ENCODE results near the gene EMP2. TPM values are rescaled to one million over a fixed set of nuclear protein-coding genes. Genes with fewer than 3 reads are reported as not detected.

The EMP2 gene
- total and polyA plus RNA-seq, 2 donors (not counting 1 experiment from before 2014, with no cell fraction given) = 22.5 to 36.8 TPM

- Histone ChIP-seq H3K9me3 (ENCODE audit: control insufficient read depth, insufficient read depth, low read depth, low read length) (no peaks in the 10 kb centered on the region), H2AFZ (ENCODE audit: low read length) (no peak overlapping the region), H3K9ac (ENCODE audit: insufficient read depth, low read length) (no peak overlapping the region), H3K36me3 (ENCODE audit: control insufficient read depth, insufficient read depth, low read length) (peaks cover 2% of the 10 kb centered on the region), H4K20me1 (ENCODE audit: control insufficient read depth, extremely low read depth, insufficient read depth, low read length) (no peaks in the 10 kb centered on the region), H3K79me2 (ENCODE audit: control insufficient read depth, insufficient read depth, low read length) (no peaks in the 10 kb centered on the region), H3K27me3 (ENCODE audit: control insufficient read depth, insufficient read depth, low read length) (no peaks in the 10 kb centered on the region), H3K4me2 (ENCODE audit: extremely low read depth, insufficient read depth, low read length) (no peak overlapping the region), H3K4me1 (ENCODE audit: control insufficient read depth, extremely low read depth, insufficient read depth, low read length) (no peaks in the 10 kb centered on the region), H3K4me3 (replicated peaks in 1 of 4; ENCODE audit: control extremely low read depth in 1 of 4, insufficient read depth in 1 of 4, low read depth in 3 of 4, low read length in 4 of 4) (no peak overlapping the region), H3K27ac (ENCODE audit: insufficient read depth, low read length) (no peak overlapping the region)
- no peak for DNase-seq (ENCODE audit: low read depth in 2 of 2)
- TF ChIP-seq CTCF (conservative IDR thresholded peaks at IDR 0.05 in 1 of 2, IDR thresholded peaks at IDR 0.05 in 1 of 2; ENCODE audit: low read depth in 1 of 2, low read length in 2 of 2) = no peak
- TF ChIP-seq EZH2 (IDR thresholded peaks at IDR 0.05; ENCODE audit: low read length, missing control alignments) = no peak
These were observed 28.1 kb downstream of the EMP2 start for GRCh38 chr16:10552281-10552680.

GRCh38 chr16:10551881-10552280 is 28.5 kb downstream of the EMP2 start:
- TF ChIP-seq EZH2 (IDR thresholded peaks at IDR 0.05; ENCODE audit: low read length, missing control alignments) = no peak
- TF ChIP-seq CTCF (conservative IDR thresholded peaks at IDR 0.05 in 1 of 2, IDR thresholded peaks at IDR 0.05 in 1 of 2; ENCODE audit: low read depth in 1 of 2, low read length in 2 of 2) = no peak
- H3K4me2 ChIP-seq (ENCODE audit: extremely low read depth, insufficient read depth, low read length) = no peak overlapping the region
- peaks cover 2% of the 10 kb centered on the region for H3K36me3 ChIP-seq (ENCODE audit: control insufficient read depth, insufficient read depth, low read length)
- H3K4me3 ChIP-seq (replicated peaks in 1 of 4; ENCODE audit: control extremely low read depth in 1 of 4, insufficient read depth in 1 of 4, low read depth in 3 of 4, low read length in 4 of 4) = no peak overlapping the region
- H3K27ac ChIP-seq (ENCODE audit: insufficient read depth, low read length) = no peak overlapping the region
- H4K20me1 ChIP-seq (ENCODE audit: control insufficient read depth, extremely low read depth, insufficient read depth, low read length) = no peaks in the 10 kb centered on the region
- DNase-seq (ENCODE audit: low read depth in 2 of 2) = no peak
- H3K4me1 ChIP-seq (ENCODE audit: control insufficient read depth, extremely low read depth, insufficient read depth, low read length) = no peaks in the 10 kb centered on the region
- H3K9ac ChIP-seq (ENCODE audit: insufficient read depth, low read length) = no peak overlapping the region
- no peaks in the 10 kb centered on the region for H3K27me3 ChIP-seq (ENCODE audit: control insufficient read depth, insufficient read depth, low read length)
- H3K9me3 ChIP-seq (ENCODE audit: control insufficient read depth, insufficient read depth, low read depth, low read length) = no peaks in the 10 kb centered on the region
- H2AFZ ChIP-seq (ENCODE audit: low read length) = no peak overlapping the region
- H3K79me2 ChIP-seq (ENCODE audit: control insufficient read depth, insufficient read depth, low read length) = no peaks in the 10 kb centered on the region

GRCh38 chr16:10548404-10548803 is 32.0 kb downstream of the EMP2 start:
- H2AFZ ChIP-seq (ENCODE audit: low read length) = no peak overlapping the region
- H3K27ac ChIP-seq (ENCODE audit: insufficient read depth, low read length) = no peak overlapping the region
- no peak for TF ChIP-seq CTCF (conservative IDR thresholded peaks at IDR 0.05 in 1 of 2, IDR thresholded peaks at IDR 0.05 in 1 of 2; ENCODE audit: low read depth in 1 of 2, low read length in 2 of 2)
- no peak for TF ChIP-seq EZH2 (IDR thresholded peaks at IDR 0.05; ENCODE audit: low read length, missing control alignments)
- no peak for DNase-seq (ENCODE audit: low read depth in 2 of 2)
- no peaks in the 10 kb centered on the region for H3K79me2 ChIP-seq (ENCODE audit: control insufficient read depth, insufficient read depth, low read length)
- no peaks in the 10 kb centered on the region for H3K9me3 ChIP-seq (ENCODE audit: control insufficient read depth, insufficient read depth, low read depth, low read length)
- H4K20me1 ChIP-seq (ENCODE audit: control insufficient read depth, extremely low read depth, insufficient read depth, low read length) = no peaks in the 10 kb centered on the region
- H3K4me1 ChIP-seq (ENCODE audit: control insufficient read depth, extremely low read depth, insufficient read depth, low read length) = no peaks in the 10 kb centered on the region
- H3K9ac ChIP-seq (ENCODE audit: insufficient read depth, low read length) = no peak overlapping the region
- H3K4me3 ChIP-seq (replicated peaks in 1 of 4; ENCODE audit: control extremely low read depth in 1 of 4, insufficient read depth in 1 of 4, low read depth in 3 of 4, low read length in 4 of 4) = no peak overlapping the region
- H3K27me3 ChIP-seq (ENCODE audit: control insufficient read depth, insufficient read depth, low read length) = no peaks in the 10 kb centered on the region
- H3K4me2 ChIP-seq (ENCODE audit: extremely low read depth, insufficient read depth, low read length) = no peak overlapping the region
- peaks cover 7% of the 10 kb centered on the region for H3K36me3 ChIP-seq (ENCODE audit: control insufficient read depth, insufficient read depth, low read length)

Measured in fibroblast of lung (primary cell).